Activated CD4-positive, alpha-beta T cell treated with anti-CD3 and anti-CD28 coated beads, Interleukin-2, Interleukin-6, amounts not matched to agents 100 ng/mL and 50 ng/mL, durations not matched to agents 16 hours and 8 hours (primary cell): ENCODE results near the gene PYGM.
"Not testable (repeated sequence)": the region's sequence is repeated elsewhere in the genome, so short reads cannot be mapped to it uniquely, and the experiment has no call there.

Source experiments
- DNase-seq: peaks from one replicate; pipeline ENCODE4 v3.0.0-alpha.2; 2020

PYGM gene

DNA sequence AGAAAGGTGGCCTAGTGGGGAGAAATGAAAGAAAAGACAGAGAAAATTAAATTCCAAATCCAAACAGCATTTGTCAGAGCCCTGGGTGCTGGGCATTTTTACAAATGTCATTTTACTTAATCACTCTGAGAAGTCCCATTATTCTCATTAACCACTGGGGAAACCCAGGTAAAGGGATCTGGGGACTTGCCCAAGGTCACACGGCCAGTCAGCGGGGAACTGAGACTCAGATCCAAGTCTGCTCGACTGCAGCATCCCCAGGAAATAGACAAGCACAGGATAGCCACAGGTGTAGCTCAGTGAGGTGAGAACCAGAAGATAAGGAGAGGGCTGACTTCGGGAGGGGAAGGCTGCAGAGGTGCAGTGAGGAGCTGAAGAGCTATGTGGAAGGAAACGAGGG, 44.7 kb downstream of the PYGM start:
- no peak for DNase-seq

DNA sequence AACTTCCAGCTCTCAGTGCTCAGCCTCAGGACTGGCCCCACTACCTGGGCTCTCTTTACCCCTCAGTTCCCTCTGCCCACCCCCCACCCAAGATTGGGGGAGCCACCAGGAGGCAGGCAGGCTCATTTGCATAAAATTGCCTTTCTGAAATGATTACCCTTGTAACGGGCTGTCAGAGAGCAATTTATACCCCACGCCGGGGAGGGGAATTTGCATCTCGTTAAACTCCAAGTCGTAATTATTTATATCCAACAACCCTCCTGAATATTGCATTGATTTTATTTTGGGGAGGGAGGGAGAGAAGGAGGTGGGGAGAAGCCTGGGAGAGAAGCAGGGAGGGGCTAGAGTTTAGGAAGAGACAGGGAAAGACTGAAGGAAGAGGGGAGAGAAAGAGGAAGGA, 45.1 kb downstream of the PYGM start:
- no peak for DNase-seq

DNA sequence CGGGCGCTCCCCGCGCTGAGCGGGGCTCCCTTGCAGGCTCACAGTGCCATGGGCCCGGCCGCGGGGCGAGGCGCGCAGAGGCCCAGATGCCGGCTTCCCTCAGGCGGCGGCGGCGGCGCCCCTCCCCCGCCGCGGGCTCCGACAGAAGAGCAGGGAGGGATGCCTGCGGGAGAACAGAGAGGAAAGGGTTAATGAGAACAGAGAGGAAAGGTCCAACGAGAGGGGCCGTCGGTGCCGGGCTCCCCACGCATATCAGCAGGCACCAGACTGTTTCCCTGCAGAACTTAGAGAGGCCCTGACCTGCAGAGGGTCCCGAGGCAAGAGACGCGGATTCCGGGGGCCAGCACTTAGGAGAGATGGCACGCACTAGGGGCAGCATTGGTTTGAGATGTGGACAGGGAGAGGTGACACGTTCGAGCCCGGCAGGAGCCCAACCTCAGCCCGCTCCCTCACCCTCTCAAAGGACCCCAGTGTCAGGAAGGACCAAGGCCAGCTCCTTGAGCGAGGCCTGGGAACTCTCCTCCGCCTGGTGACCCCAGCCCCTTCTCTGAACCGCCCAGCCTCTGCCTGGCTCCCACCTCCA, 45.9 kb downstream of the PYGM start:
- DNase-seq: no peak

DNA sequence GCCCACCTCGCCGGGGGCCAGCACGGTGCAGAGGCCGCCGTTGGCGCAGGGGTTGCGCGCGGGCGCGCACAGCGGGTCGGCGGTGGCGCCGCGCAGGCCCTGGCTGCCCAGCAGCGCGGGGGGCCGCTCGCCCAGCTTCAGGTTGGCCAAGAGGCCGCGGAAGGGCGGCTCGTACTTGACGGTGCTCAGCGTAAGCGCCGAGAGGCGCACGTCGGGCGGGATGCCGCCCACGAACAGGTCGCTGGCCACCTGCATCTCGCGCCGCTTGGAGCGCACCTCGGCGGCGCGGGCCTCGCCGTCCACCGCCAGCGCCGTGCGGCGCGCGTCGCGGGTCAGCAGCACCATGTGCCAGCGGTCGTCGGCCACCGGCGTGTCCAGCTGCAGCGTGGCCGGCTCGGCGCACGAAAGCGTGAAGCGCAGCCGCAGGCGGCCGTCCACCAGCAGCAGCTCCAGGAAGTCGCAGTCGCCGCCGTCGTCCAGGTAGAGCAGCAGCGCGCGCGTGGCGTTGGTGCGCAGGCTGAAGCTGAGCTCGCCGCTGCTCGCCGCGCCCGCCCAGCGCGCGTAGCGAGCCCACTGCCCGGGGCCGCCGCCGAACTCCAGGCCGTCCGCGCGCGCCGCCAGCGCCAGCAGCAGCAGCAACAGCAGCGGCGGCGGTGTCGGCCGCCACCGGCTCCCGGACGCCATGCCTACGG, 46.6 kb downstream of the PYGM start:
- no peak for DNase-seq

DNA sequence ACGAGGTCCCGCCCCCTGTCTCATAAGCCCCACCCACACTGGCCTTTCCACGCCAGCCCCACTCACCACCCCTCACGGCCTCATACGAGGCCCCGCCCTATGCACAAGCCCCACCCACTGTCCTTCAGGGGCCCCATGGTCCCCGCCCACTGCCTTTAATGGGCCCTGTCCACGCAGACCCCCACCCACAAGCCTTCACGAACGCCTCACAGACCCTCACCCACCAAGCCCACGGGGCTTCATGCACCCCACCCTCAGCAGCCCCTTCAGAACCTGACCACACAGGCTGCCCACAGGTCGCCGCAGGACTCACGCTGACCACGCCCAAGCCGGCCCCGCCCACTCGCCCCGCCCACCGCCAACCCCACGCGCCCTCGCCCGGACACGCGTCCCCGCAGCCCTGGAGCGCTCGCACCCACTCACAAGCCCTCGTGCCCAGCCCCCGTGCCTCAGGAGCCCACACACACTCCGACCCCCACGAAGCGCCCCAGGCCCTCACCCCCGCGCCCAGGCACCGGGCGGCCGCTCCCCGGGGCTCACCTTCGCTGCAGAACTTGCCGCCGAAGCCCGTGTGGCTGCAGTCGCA, 47.3 kb downstream of the PYGM start:
- no peak for DNase-seq

DNA sequence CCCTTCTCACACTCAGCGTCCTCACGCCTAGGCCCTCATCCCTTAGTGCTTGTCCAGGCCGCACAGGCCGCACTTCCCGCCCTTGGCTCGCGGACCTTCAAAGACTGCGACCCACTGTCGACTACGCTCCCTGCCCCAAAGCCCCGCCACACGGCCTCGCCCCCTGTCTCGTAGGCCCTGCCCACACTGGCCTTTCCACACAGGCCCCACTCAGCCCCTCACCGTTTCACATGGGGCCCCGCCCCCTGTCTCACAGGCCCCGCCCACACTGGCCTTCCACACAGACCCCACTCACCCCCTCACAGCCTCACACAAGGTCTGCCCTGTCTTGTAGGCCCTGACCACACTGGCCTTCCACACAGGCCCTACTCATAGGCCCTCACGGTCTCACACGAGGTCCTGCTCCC, 47.8 kb downstream of the PYGM start:
- DNase-seq: no peak

DNA sequence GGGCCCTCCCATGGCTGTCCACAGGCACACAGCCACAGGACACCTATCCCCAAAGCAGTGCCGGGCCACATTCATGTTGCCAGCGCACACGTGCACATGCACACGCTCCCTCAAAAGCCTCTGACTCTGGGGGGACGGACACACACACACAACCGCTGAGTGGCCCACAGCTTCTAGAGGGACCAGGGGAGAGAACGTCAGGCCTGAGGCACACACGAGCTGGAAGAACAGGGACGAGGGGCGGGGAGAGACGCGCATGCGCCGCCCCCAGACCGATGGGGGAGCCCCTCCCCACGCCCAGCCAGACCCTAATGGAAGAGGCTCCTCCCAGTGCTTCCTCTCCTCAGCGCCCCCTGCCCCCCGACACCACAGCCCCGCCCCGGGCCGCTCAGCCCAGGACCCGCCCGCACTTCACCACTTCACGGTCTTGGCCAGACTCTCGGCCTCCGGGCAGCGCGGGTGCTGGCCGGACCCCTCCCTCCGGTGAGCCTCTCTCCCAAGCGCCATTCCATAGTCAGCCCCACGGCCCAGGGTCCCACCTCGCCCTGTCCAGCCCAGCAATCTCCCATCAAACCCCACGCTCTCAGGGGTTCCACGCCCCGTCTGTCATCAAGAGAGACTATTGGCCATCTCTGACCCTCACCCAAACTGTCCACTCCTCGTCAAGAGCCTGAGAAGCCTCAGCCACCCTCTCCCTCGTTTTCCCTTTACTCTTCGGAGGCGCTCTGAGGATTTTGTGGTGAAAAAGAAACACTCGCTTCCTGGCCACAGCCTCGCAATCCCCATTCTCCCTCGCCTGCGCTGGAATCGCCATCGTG, 48.4 kb downstream of the PYGM start:
- no peak for DNase-seq

DNA sequence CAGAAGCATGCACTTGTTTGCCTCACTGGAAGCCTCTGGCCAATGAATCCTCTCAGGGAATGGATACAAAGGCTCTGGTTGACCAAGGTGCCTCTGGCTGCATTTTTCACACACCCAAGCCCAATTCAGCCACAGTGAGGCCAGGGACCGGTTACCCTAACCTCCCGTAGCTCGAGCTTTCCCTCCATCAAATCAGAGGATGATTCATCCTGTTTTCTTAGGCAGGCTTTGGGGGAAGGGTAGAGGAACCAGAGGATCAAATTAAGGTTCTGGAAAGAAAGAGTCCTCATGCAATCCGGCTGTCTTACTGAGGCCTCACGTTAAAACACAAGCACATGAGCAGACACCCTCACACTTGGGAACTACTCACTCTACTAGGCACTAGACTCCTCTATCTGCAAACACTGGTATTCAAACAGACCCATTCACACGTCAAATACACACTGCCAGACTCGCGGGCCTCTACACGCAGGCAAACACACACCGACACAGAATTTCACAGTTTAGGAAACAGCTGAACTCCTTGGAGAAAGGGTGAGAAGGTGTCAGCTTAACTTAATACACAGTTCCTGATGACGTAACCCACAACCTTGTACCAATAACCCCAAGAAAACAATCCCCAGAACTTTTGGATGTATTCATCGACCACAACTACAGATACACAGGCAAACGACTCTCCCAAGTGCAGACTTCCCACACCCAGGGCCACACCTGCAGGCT, 49.2 kb downstream of the PYGM start:
- DNase-seq: no peak

DNA sequence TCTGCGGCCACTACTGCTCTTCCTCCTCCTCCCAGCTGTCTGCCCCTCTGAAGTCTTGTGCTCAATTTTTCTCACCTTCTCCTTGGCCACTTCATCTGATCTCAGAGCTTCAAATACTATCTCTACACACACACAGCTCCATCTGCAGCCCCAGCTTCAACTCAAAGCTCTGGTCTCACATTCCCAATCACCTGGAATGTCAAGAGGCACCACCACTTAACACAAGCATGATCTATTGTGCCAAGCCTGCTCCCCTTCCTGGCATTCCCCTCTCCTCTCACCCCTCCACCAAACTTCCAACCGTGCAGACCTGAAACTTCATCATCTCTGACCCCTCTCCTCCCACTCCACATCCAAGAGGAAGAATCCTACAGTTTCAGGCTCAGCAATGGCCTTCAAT, 54.3 kb downstream of the PYGM start:
- no peak for DNase-seq

DNA sequence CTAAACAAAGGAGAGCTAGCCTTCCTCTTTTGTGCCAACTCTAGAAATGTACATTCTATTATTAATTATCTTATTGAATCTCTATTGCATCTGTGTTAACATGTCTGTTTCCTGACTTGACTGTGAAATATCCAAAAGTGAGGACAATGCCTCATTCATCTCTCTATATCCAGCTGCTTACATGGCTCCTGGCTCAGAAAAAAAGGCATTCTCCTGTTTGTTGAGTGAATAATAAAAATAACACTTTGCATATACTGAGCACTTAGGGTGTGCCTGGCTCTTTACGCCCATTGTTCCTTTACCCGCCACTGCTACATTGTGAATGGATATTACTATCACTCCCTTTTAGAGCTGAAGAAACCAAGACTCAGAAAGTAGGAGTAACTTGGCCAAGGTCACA, 56.7 kb downstream of the PYGM start:
- no peak for DNase-seq

DNA sequence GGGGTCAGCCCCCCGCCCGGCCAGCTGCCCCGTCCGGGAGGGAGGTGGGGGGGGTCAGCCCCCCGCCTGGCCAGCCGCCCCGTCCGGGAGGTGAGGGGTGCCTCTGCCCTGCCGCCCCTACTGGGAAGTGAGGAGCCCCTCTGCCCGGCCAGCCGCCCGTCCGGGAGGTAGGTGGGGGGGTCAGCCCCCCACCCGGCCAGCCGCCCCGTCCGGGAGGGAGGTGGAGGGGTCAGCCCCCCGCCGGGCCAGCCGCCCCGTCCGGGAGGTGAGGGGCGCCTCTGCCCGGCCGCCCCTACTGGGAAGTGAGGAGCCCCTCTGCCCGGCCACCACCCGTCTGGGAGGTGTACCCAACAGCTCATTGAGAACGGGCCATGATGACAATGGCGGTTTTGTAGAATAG, 57.8 kb downstream of the PYGM start:
- not testable (repeated sequence) for DNase-seq

DNA sequence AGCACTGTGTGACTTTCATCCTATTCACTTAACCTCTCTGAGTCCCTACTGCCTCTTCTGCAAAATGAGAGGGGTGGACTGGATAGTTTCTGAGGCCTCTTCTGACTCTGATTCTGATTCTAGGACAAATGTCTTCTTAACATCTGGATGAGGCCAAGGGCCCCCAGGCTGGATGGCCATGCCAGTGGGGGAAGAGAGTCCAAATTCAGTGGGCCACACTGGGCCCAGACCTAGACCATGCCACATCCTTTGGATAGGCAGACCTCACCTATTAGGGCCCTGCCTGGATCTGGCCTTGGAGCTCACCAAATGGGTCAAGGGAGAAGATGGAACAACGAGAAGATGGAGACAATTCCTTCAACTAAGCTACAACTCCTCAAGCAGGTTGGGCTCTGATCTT, 61.3 kb downstream of the PYGM start:
- DNase-seq: no peak

DNA sequence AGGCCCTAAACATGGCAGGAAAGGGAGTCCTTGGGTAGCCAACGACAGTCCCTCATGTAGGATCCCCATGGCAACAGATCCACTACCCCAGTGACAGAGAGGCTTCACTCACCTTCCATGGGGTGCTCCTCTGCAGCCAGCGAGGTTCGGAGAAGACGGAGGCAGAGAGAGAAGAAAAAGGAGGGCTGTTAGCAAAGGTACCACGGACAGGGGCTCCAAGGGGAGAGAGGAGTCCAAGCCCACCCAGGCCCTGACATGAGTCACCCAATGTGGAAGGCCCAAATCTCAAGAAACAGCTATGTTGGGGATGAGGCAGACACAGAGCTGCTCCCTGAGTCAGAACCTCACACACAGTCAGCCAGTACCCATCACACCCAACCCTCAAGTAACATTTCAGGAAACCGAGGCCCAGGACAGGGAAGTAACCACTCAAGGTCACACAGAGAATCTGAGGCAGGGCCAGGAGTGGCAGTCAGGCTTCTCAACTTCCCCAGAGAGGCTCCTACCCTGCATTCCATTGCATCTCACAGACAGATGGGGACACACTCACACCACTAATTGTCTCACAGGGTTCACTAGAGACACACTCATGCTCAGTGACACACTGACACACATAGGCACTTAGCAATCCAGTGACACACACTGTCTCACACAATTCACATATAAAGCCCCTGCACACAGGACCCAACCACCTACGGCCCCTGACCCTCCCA, 62.0 kb downstream of the PYGM start:
- DNase-seq: no peak
